ENCODE measurements around the gene TBC1D25. TPM values are rescaled to one million over a fixed set of nuclear protein-coding genes. Genes with fewer than 3 reads are reported as not detected.
A peak's percentile ranks its signal among the peaks of the same experiment; 100 is the strongest.

The TBC1D25 gene
- polyA plus RNA-seq, 1 of the 3 experiments (the other 2 are of a cell fraction), result 18.4 TPM

- no peak for TF ChIP-seq POLR2AphosphoS5 (IDR thresholded peaks at IDR 0.05; ENCODE audit: low read depth, low read length)
- TF ChIP-seq SMC3 (IDR thresholded peaks at IDR 0.05; ENCODE audit: low read depth, low read length), result no peak
- TF ChIP-seq CHD2 (IDR thresholded peaks at IDR 0.05; ENCODE audit: low read length, partially characterized antibody), result no peak
Measured at GRCh38 chrX:48589482-48590162, 50.1 kb downstream of the TBC1D25 start (continued).

GRCh38 chrX:48590203-48591103 is 50.9 kb downstream of the TBC1D25 start:
- POLR2A ChIA-PET, result no interaction called here
- WGBS (ENCODE audit: low lambda C conversion rate), result 64% methylated on average over 21 of the region's 21 CpGs
- H3K9me3 ChIP-seq, result no peaks in the 10 kb centered on the region

More at GRCh38 chrX:48590203-48591103, 50.9 kb downstream of the TBC1D25 start:
- Histone ChIP-seq H3K4me2 (no peak overlapping the region), H3K4me1 (ENCODE audit: control insufficient read depth in 1 of 2, insufficient read depth in 2 of 2, low read depth in 1 of 2, low read length in 1 of 2) (no peaks in the 10 kb centered on the region), H3F3A (replicated peaks; ENCODE audit: insufficient read depth) (no peaks in the 10 kb centered on the region), H4K20me1 (ENCODE audit: insufficient read depth) (no peaks in the 10 kb centered on the region), H3K9me2 (no peaks in the 10 kb centered on the region), H2AFZ (ENCODE audit: low read depth) (no peak overlapping the region), H3K9ac (no peak overlapping the region), H3K4me3 (ENCODE audit: low read depth in 2 of 2, low read length in 1 of 2) (no peak overlapping the region), H3K36me3 (replicated peaks in 1 of 2; ENCODE audit: control insufficient read depth in 1 of 2, insufficient read depth in 2 of 2, low read length in 1 of 2) (no peaks in the 10 kb centered on the region), H3K27ac (ENCODE audit: low read depth in 2 of 2, low read length in 1 of 2) (0 out of 4 replicates have a peak overlapping the region, but pooled peaks of 1 of the 2 experiments have one; percentile 28), H3K79me2 (ENCODE audit: insufficient read depth) (no peaks in the 10 kb centered on the region), H3K27me3 (ENCODE audit: insufficient read depth) (no peaks in the 10 kb centered on the region; the same call in 1 of the 2 replicates)
- CTCF ChIA-PET, result no interaction called here
- DNase-seq, result no peak
- no peak for TF ChIP-seq RFX5 (IDR thresholded peaks at IDR 0.05; ENCODE audit: low read length)
- TF ChIP-seq MEF2A (IDR thresholded peaks at IDR 0.05; ENCODE audit: borderline replicate concordance, low read depth), result no peak
- TF ChIP-seq USF2 (IDR thresholded peaks at IDR 0.05; ENCODE audit: borderline replicate concordance, low read depth, low read length), result no peak
- TF ChIP-seq REST (IDR thresholded peaks at IDR 0.05; ENCODE audit: low read depth, low read length), result no peak
- no peak for TF ChIP-seq ELF1 (IDR thresholded peaks at IDR 0.05)
- TF ChIP-seq EP300 (IDR thresholded peaks at IDR 0.05; ENCODE audit: borderline replicate concordance in 1 of 2, low read depth in 1 of 2, low read length in 1 of 2), result no peak
- TF ChIP-seq MXI1 (IDR thresholded peaks at IDR 0.05; ENCODE audit: low read depth, low read length), result no peak
- no peak for TF ChIP-seq ZBTB33 (IDR thresholded peaks at IDR 0.05; ENCODE audit: borderline replicate concordance, low read depth)
- no peak for TF ChIP-seq NFIC (IDR thresholded peaks at IDR 0.05; ENCODE audit: borderline replicate concordance)
- no peak for TF ChIP-seq RCOR1 (IDR thresholded peaks at IDR 0.05; ENCODE audit: low read length)
- TF ChIP-seq RAD21 (IDR thresholded peaks at IDR 0.05; ENCODE audit: low read length), result no peak
